ENCODE results near the gene KIAA1217.

DNA sequence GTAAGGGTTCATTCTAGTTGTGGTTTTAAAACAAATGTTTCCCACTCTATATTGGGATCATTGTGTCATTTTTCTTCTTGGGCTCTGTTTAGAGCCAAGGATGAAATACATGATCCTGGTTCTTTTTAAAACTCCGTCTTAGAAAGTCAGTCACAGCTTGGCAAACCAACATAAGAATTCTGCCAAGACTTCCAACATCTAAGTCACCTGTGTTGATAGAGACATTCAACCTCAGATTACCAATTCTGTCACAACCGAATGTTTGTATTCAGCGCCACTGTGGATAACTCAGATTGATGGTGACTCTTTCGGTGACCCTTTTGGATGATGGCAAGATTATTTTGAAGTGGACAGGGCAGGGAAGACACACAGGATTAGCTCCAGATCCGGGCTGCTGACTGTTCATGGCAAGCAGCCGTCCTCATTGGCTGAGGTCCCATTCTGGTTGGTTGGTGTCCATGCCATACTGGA, 259.4 kb downstream of the KIAA1217 start:
- TF ChIP-seq EP300 (conservative IDR thresholded peaks at IDR 0.05; ENCODE audit: poor library complexity, severe bottlenecking) (no peak), CTCF (IDR thresholded peaks at IDR 0.05; ENCODE audit: poor library complexity, severe bottlenecking) (no peak), POLR2AphosphoS5 (IDR thresholded peaks at IDR 0.05) (no peak)
- TF ChIP-seq, protein P1, sequence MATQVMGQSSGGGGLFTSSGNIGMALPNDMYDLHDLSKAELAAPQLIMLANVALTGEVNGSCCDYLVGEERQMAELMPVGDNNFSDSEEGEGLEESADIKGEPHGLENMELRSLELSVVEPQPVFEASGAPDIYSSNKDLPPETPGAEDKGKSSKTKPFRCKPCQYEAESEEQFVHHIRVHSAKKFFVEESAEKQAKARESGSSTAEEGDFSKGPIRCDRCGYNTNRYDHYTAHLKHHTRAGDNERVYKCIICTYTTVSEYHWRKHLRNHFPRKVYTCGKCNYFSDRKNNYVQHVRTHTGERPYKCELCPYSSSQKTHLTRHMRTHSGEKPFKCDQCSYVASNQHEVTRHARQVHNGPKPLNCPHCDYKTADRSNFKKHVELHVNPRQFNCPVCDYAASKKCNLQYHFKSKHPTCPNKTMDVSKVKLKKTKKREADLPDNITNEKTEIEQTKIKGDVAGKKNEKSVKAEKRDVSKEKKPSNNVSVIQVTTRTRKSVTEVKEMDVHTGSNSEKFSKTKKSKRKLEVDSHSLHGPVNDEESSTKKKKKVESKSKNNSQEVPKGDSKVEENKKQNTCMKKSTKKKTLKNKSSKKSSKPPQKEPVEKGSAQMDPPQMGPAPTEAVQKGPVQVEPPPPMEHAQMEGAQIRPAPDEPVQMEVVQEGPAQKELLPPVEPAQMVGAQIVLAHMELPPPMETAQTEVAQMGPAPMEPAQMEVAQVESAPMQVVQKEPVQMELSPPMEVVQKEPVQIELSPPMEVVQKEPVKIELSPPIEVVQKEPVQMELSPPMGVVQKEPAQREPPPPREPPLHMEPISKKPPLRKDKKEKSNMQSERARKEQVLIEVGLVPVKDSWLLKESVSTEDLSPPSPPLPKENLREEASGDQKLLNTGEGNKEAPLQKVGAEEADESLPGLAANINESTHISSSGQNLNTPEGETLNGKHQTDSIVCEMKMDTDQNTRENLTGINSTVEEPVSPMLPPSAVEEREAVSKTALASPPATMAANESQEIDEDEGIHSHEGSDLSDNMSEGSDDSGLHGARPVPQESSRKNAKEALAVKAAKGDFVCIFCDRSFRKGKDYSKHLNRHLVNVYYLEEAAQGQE (IDR thresholded peaks at IDR 0.05; ENCODE audit: borderline replicate concordance): no peak
